Caco-2 (cell line): ENCODE results near the gene PCDHGA8. TPM values are rescaled to one million over a fixed set of nuclear protein-coding genes. Genes with fewer than 3 reads are reported as not detected.

Experiments
- BruUV-seq: library from RNA; stranded (reverse); fragments of 400-500 nt; replicated peaks from 2 replicates; lab custom pipeline; 2021; lab: Mats Ljungman, UMichigan
- CTCF ChIA-PET: fragments of 300-600 bp; sonication (Branson Sonifier 250); formaldehyde crosslinking; loops from one replicate; lab custom pipeline; 2022; ENCODE audit warnings: antibody characterized with exemption; lab: Charles Lee
- POLR2A ChIA-PET: fragments of 300-600 bp; sonication (Branson Sonifier 250); formaldehyde crosslinking; loops from one replicate; lab custom pipeline; 2022; ENCODE audit warnings: antibody characterized with exemption; lab: Charles Lee
- DNase-seq, 2 experiments: peaks; one replicate each; pipeline versions ENCODE4 v3.0.0 to v3.0.0-alpha.2; 2020 to 2022
- H3K27me3 ChIP-seq: replicated peaks from 2 replicates; pipeline ENCODE4 v1.6.0; 2011; ENCODE audit warnings: low read length; ENCODE audit not compliant: control insufficient read depth, insufficient read depth
- H3K36me3 ChIP-seq: 2 replicates; pipeline ENCODE4 v1.5.1; 2011; ENCODE audit warnings: low read length; ENCODE audit not compliant: control insufficient read depth, insufficient read depth
- H3K4me1 ChIP-seq: fragments of 250-450 bp; sonication (Bioruptor Pico); 2 replicates; pipeline ENCODE4 v1.5.1; 2020; ENCODE audit warnings: mild to moderate bottlenecking
- H3K4me3 ChIP-seq: 2 replicates; pipeline ENCODE4 v1.5.1; 2011; ENCODE audit warnings: low read depth, mild to moderate bottlenecking, control low read depth, low read length
- H3K9me3 ChIP-seq: fragments of 250-450 bp; sonication (Bioruptor Pico); 2 replicates; pipeline ENCODE4 v1.5.1; 2020; ENCODE audit warnings: mild to moderate bottlenecking, moderate library complexity
- H3K27ac Mint-ChIP-seq: one replicate; pipeline ENCODE4 v1.8.0; 2022; ENCODE audit warnings: mixed read lengths; ENCODE audit not compliant: unreplicated experiment
- H3K27me3 Mint-ChIP-seq: one replicate; pipeline ENCODE4 v1.8.0; 2022; ENCODE audit warnings: mixed read lengths; ENCODE audit not compliant: insufficient read depth, unreplicated experiment
- H3K36me3 Mint-ChIP-seq: one replicate; pipeline ENCODE4 v1.8.0; 2022; ENCODE audit warnings: mild to moderate bottlenecking, mixed read lengths; ENCODE audit not compliant: insufficient read depth, unreplicated experiment
- H3K4me1 Mint-ChIP-seq: one replicate; pipeline ENCODE4 v1.8.0; 2022; ENCODE audit warnings: low read depth, mixed read lengths; ENCODE audit not compliant: unreplicated experiment
- H3K4me3 Mint-ChIP-seq: one replicate; pipeline ENCODE4 v1.8.0; 2022; ENCODE audit warnings: mild to moderate bottlenecking, moderate library complexity, mixed read lengths; ENCODE audit not compliant: unreplicated experiment
- H3K9me3 Mint-ChIP-seq: one replicate; pipeline ENCODE4 v1.8.0; 2022; ENCODE audit warnings: mixed read lengths; ENCODE audit not compliant: unreplicated experiment
- CTCF ChIP-seq, 2 experiments: fragments of 200-600 bp in 1 of 2; IDR thresholded peaks; 1 replicate in 1 of 2; 2 replicates in 1 of 2; pipeline versions ENCODE4 v1.5.1 to v1.8.0; 2011 to 2022; ENCODE audit warnings: antibody characterized with exemption in 1 of 2, control low read depth in 1 of 2, inconsistent platforms in 1 of 2, low read depth in 1 of 2, low read length in 1 of 2, mild to moderate bottlenecking in 1 of 2, moderate library complexity in 1 of 2; ENCODE audit not compliant: insufficient read depth in 1 of 2, severe bottlenecking in 1 of 2, unreplicated experiment in 1 of 2
- intact Hi-C: fragments of 100-400 bp; cut with micrococcal nuclease; formaldehyde crosslinking; loops from one replicate; pipeline ENCODE4 v1.10.0; 2022; ENCODE audit not compliant: unreplicated experiment
- total RNA-seq: library from RNA; stranded (reverse); gene quantifications from 2 replicates; pipeline ENCODE4 v1.2.3, GENCODE V29; 2022

Gene PCDHGA8
- total RNA-seq, 1 experiment from 2014 or later, result 0.18 TPM

- Mint-ChIP-seq H3K4me1 (no peaks in the 10 kb centered on the region), H3K36me3 (peaks cover 24% of the 10 kb centered on the region), H3K27me3 (no peaks in the 10 kb centered on the region), H3K4me3 (no peak overlapping the region), H3K27ac (no peak overlapping the region), H3K9me3 (peaks cover 13% of the 10 kb centered on the region)
- no peak overlapping the region for H3K4me3 ChIP-seq
- POLR2A ChIA-PET, result no interaction called here
- H3K9me3 ChIP-seq, result peaks cover 9% of the 10 kb centered on the region; the same call in 1 of the 2 replicates
- DNase-seq, result no peak
- no peaks in the 10 kb centered on the region for H3K27me3 ChIP-seq
- no peaks in the 10 kb centered on the region for H3K36me3 ChIP-seq
- H3K4me1 ChIP-seq, result no peaks in the 10 kb centered on the region
- intact Hi-C loops, result no loop called here
- no TSS peak for BruUV-seq
- TF ChIP-seq CTCF (IDR thresholded peaks at IDR 0.05; ENCODE audit: insufficient read depth in 1 of 2, low read depth in 1 of 2, low read length in 1 of 2, severe bottlenecking in 1 of 2, unreplicated experiment in 1 of 2), result no peak
- CTCF ChIA-PET, result no interaction called here
Measured at GRCh38 chr5:141422742-141423291, 30.4 kb downstream of the PCDHGA8 start.

GRCh38 chr5:141427783-141428426 is 35.5 kb downstream of the PCDHGA8 start:
- Histone ChIP-seq H3K4me3 (no peak overlapping the region), H3K4me1 (no peaks in the 10 kb centered on the region), H3K9me3 (peaks cover 10% of the 10 kb centered on the region; the same call in 1 of the 2 replicates), H3K27me3 (no peaks in the 10 kb centered on the region), H3K36me3 (no peaks in the 10 kb centered on the region)
- Mint-ChIP-seq H3K4me3 (no peak overlapping the region), H3K27me3 (no peaks in the 10 kb centered on the region), H3K36me3 (peaks cover 2% of the 10 kb centered on the region), H3K4me1 (no peaks in the 10 kb centered on the region), H3K9me3 (peaks cover 30% of the 10 kb centered on the region), H3K27ac (no peak overlapping the region)
- TF ChIP-seq CTCF (IDR thresholded peaks at IDR 0.05; ENCODE audit: insufficient read depth in 1 of 2, low read depth in 1 of 2, low read length in 1 of 2, severe bottlenecking in 1 of 2, unreplicated experiment in 1 of 2), result no peak
- ChIA-PET POLR2A (no interaction called here), CTCF (interaction anchor here (0.6 kb wide), 1 partner anchor 587 kb away, joined by 3 read pairs; no protein-coding TSS in a partner anchor)
- no peak for DNase-seq
- BruUV-seq, result no TSS peak
- intact Hi-C loops, result no loop called here

- TF ChIP-seq CTCF (IDR thresholded peaks at IDR 0.05; ENCODE audit: insufficient read depth in 1 of 2, low read depth in 1 of 2, low read length in 1 of 2, severe bottlenecking in 1 of 2, unreplicated experiment in 1 of 2), result no peak
- H3K9me3 ChIP-seq, result peaks cover 6% of the 10 kb centered on the region; the same call in 1 of the 2 replicates
- H3K36me3 ChIP-seq, result no peaks in the 10 kb centered on the region
- no peak within 1 kb of the TSS for H3K4me3 ChIP-seq
- ChIA-PET CTCF (interaction anchor here (0.6 kb wide), 1 partner anchor 44 kb away, joined by 3 read pairs; no protein-coding TSS in a partner anchor), POLR2A (interaction anchor here (0.7 kb wide), 1 partner anchor 1261 kb away, joined by 3 read pairs; no protein-coding TSS in a partner anchor)
- Mint-ChIP-seq H3K4me3 (no peak within 1 kb of the TSS), H3K36me3 (peaks cover 7% of the 10 kb centered on the region), H3K9me3 (peaks cover 48% of the 10 kb centered on the region), H3K27ac (no peak within 1 kb of the TSS), H3K4me1 (no peaks in the 10 kb centered on the region), H3K27me3 (no peaks in the 10 kb centered on the region)
- H3K27me3 ChIP-seq, result no peaks in the 10 kb centered on the region
- intact Hi-C loops, result no loop called here
- no TSS peak for BruUV-seq
- no peak for DNase-seq
- no peaks in the 10 kb centered on the region for H3K4me1 ChIP-seq
Measured at GRCh38 chr5:141430332-141431113, 38.1 kb downstream of the PCDHGA8 start, which contains the start of gene PCDHGA12. Gene PCDHGA12, plus strand, starts transcription at chr5:141430507. Its CDS starts 253 bp downstream, at chr5:141430760.
